ENCODE measurements around the gene CCNL2.

The CCNL2 gene

GRCh38 chr1:1340791-1341548 lies 58.2 kb downstream of the CCNL2 start:
- no peak for DNase-seq

DNA sequence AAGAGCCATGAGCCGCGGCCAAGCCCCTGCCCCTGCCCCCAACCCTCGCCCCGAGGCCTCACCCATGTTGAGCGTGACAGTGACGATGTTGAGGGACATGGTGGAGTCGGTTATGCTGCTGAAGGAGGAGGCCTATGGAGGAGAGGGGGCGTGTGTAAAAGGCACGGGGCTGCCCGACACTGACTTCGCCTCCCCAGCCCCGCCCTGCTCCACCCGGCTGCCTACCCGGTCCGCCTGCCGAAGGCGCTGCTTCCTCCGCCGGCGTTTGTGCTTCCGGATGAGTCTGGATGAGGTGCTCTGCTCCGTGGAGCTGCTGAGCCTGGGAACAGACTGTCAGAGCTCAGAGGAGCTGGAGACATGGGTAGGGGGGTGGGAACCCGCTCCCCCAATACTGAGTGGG lies 59.0 kb downstream of the CCNL2 start:
- DNase-seq: no peak

DNA sequence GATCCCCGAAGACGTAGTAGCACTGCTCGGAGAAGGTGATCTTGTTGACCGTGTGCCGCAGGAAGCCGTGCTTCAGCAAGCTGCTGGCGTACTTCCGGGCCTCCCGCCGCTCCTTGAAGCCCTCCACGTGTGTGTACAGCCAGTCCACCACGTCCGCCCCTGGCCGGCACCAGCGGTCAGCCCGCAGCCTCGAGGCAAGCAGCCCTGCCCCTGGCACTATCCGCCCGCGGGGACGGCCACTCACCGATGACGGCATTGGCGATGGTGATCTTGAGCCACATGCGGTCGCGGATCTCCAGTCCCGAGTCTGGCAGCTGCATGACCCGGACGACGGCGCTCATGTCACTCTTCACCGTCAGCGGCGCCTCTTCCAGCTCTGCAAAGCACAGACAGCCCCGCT lies 60.9 kb downstream of the CCNL2 start:
- no peak for DNase-seq

DNA sequence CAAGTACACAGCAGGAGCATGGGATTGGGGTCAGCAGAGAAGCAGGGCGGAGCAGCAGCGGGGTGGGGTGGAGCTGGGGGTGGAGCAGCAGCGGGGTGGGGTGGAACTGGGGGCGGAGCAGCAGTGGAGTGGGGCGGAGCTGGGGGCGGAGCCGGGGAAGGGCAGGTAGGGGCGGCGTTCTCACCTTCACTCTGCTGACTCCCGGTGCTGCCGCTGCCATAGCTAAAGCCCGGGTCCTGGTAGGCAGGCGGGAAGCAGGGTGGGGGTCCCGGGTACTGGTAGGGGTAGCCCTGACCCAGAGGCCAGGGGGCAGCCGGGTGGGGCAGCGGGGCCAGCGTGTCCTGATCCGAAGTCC lies 61.4 kb downstream of the CCNL2 start:
- DNase-seq: no peak

GRCh38 chr1:1336931-1337792 lies 62.0 kb downstream of the CCNL2 start:
- no peak for DNase-seq

DNA sequence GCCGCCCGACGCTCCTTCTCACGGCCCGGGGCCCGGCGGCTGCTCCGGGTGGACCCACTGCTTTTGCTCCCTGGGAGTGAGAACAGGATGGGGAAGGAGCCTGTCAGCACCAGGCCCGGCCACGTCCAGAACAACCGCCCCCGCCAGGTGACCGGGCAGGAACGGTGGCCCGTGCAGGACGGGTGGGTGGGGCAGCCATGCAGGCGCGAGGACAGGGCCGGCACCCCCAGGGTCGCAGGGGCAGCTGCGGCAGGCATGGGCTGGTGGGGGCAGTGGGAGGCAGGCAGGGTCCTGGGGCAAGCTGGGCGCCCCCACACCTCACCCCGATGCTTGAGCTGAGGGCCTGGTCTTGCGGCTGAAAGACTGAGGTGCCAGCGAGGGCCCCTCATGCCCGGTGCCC lies 62.7 kb downstream of the CCNL2 start:
- DNase-seq: no peak

- no peak for DNase-seq
These were observed 63.3 kb downstream of the CCNL2 start for GRCh38 chr1:1335792-1336248.
